Gastrocnemius medialis (tissue), 4 donors: ENCODE measurements around the gene MTREX. TPM values are rescaled to one million over a fixed set of nuclear protein-coding genes. Genes with fewer than 3 reads are reported as not detected.

Experiments
- ATAC-seq, 2 donors: fragments of 150-250 bp; one replicate each; pipeline ENCODE4 v1.9.1; 2016
- DNase-seq, 2 donors: peaks; one replicate each; pipeline ENCODE4 v3.0.0-alpha.2; 2019
- H3K27ac ChIP-seq, 4 donors: fragments of 200-600 bp; sonication (generic); 1 replicate in 1 of 4; 2 replicates in 3 of 4; pipeline ENCODE4 v1.5.1; 2016 to 2018; ENCODE audit warnings: mild to moderate bottlenecking in 2 of 4, moderate library complexity in 1 of 4
- H3K27me3 ChIP-seq, 3 donors: fragments of 200-600 bp; sonication (generic) in 2 of 3; 1 replicate in 1 of 3; 2 replicates in 2 of 3; pipeline versions ENCODE4 v1.5.1 to v1.6.0; 2016 to 2019; ENCODE audit warnings: mild to moderate bottlenecking in 1 of 3, moderate library complexity in 1 of 3
- H3K36me3 ChIP-seq, 2 donors: fragments of 200-600 bp; sonication (generic) in 1 of 2; one replicate each; pipeline ENCODE4 v1.5.1; 2017 to 2018
- H3K4me1 ChIP-seq, 2 donors: fragments of 200-600 bp; sonication (generic) in 1 of 2; one replicate each; pipeline ENCODE4 v1.5.1; 2016 to 2017; ENCODE audit warnings: mild to moderate bottlenecking in 2 of 2
- H3K4me3 ChIP-seq, 4 donors: fragments of 200-600 bp; sonication (generic) in 3 of 4; 1 replicate in 1 of 4; 2 replicates in 3 of 4; pipeline ENCODE4 v1.5.1; 2016 to 2019; ENCODE audit warnings: mild to moderate bottlenecking in 2 of 4
- H3K9me3 ChIP-seq, 3 donors: fragments of 200-600 bp; sonication (generic) in 2 of 3; 1 replicate in 1 of 3; 2 replicates in 2 of 3; pipeline ENCODE4 v1.5.1; 2016 to 2019
- POLR2A ChIP-seq, 2 donors: fragments of 450-650 bp; IDR thresholded peaks; one replicate each; pipeline ENCODE4 v1.6.1; 2017; ENCODE audit warnings: antibody characterized with exemption in 2 of 2, mild to moderate bottlenecking in 2 of 2, moderate library complexity in 2 of 2
- in situ Hi-C, 4 donors: fragments of 200-750 bp; cut with MboI; loops; one replicate each; pipeline versions ENCODE4 v1.15.0 to v1.8.0; 2017; ENCODE audit warnings: low sequenced_read_pairs in 4 of 4
- intact Hi-C: fragments of 100-400 bp; cut with DNase I; formaldehyde crosslinking; loops from one replicate; pipeline ENCODE4 v1.15.1; 2023; ENCODE audit warnings: low total_unique reads
- total RNA-seq, 4 donors: library from RNA; depleted of rRNA; stranded (reverse); fragments of >200 nt; gene quantifications; one replicate each; pipeline versions ENCODE4 v1.1.0 to v1.2.3, GENCODE V29; 2016
- TF ChIP-seq, protein P1 (sequence below), 5 experiments: fragments of 450-650 bp in 3 of 5; fragments of 200-600 bp in 2 of 5; sonication (generic) in 2 of 5; IDR thresholded peaks in 4 of 5; conservative IDR thresholded peaks in 1 of 5; 1 replicate in 4 of 5; 2 replicates in 1 of 5; pipeline ENCODE4 v1.5.1; 2016 to 2019; ENCODE audit warnings: antibody characterized with exemption in 5 of 5, mild to moderate bottlenecking in 3 of 5, moderate library complexity in 3 of 5

MTREX gene
- total RNA-seq, 4 donors from 2014 or later: 92.4 to 124 (median 109) TPM

DNA sequence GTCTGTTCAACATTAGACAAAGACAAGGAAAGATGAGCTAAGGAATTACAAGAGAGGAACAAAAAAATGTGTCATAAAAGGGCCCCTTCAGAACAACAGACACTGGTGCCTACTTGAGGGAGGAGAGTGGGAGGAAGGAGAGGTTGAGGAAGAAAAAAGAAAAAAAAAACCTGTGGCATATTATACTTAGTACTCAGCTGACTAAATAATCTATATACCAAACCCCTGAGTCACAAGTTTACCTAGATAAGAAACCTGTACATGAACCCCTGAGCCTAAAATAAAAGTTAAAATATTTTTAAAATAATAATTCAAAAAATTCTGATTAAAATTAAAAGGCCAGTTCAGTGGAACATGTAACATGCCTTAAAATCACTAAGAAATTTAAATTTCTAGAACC, 107.3 kb downstream of the MTREX start:
- TF ChIP-seq, protein P1, sequence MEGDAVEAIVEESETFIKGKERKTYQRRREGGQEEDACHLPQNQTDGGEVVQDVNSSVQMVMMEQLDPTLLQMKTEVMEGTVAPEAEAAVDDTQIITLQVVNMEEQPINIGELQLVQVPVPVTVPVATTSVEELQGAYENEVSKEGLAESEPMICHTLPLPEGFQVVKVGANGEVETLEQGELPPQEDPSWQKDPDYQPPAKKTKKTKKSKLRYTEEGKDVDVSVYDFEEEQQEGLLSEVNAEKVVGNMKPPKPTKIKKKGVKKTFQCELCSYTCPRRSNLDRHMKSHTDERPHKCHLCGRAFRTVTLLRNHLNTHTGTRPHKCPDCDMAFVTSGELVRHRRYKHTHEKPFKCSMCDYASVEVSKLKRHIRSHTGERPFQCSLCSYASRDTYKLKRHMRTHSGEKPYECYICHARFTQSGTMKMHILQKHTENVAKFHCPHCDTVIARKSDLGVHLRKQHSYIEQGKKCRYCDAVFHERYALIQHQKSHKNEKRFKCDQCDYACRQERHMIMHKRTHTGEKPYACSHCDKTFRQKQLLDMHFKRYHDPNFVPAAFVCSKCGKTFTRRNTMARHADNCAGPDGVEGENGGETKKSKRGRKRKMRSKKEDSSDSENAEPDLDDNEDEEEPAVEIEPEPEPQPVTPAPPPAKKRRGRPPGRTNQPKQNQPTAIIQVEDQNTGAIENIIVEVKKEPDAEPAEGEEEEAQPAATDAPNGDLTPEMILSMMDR (IDR thresholded peaks at IDR 0.05 in 4 of 5, conservative IDR thresholded peaks at IDR 0.05 in 1 of 5): no peak
- no peak for TF ChIP-seq POLR2A (IDR thresholded peaks at IDR 0.05)
- peak overlapping the region in 1 of 4 donors; percentile 3 for H3K27ac ChIP-seq
- H3K4me1 ChIP-seq: peaks cover 27 to 29% of the 10 kb centered on the region in 2 donors
- no peak overlapping the region for H3K4me3 ChIP-seq
- intact Hi-C loops: no loop called here
- in situ Hi-C loops: no loop called here
- peaks cover 0 to 23% of the 10 kb centered on the region in 2 donors for H3K36me3 ChIP-seq
- H3K27me3 ChIP-seq: no peaks in the 10 kb centered on the region
- no peak for DNase-seq
- ATAC-seq: no peak
- no peaks in the 10 kb centered on the region for H3K9me3 ChIP-seq

DNA sequence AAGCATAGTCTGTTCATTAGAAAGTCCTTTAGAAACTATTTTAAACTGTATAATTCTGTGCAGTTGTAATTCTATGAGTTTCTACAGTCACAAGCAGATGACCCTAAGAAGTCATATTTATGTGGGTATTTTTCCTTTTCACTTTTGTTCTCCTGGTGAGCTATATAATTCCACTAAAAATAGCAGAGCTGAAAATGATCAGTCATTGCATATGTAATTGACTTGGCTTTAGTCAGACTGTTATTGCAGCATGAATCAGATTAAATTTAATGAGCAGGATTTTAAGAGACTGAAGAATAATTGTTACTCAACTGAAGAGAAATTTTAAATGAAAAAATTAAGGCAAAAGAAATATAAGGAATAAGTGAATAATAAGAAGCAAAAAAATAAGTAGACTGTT, 108.5 kb downstream of the MTREX start:
- Histone ChIP-seq H3K27ac (peak overlapping the region in 2 of 4 donors; percentile 6 to 11), H3K36me3 (peaks cover 0 to 10% of the 10 kb centered on the region in 2 donors), H3K9me3 (no peaks in the 10 kb centered on the region), H3K4me3 (no peak overlapping the region), H3K27me3 (no peaks in the 10 kb centered on the region), H3K4me1 (peaks cover 33 to 39% of the 10 kb centered on the region in 2 donors)
- in situ Hi-C loops (no loop called here), intact Hi-C loops (no loop called here)
- TF ChIP-seq, protein P1 (IDR thresholded peaks at IDR 0.05 in 4 of 5, conservative IDR thresholded peaks at IDR 0.05 in 1 of 5): no peak
- no peak for TF ChIP-seq POLR2A (IDR thresholded peaks at IDR 0.05)
- DNase-seq: no peak
- ATAC-seq: no peak

- intact Hi-C loops: no loop called here
- no peak for TF ChIP-seq POLR2A (IDR thresholded peaks at IDR 0.05)
- TF ChIP-seq, protein P1 (IDR thresholded peaks at IDR 0.05 in 4 of 5, conservative IDR thresholded peaks at IDR 0.05 in 1 of 5): no peak
- no peak for DNase-seq
Measured at GRCh38 chr5:55418994-55419968, 111.5 kb downstream of the MTREX start.

DNA sequence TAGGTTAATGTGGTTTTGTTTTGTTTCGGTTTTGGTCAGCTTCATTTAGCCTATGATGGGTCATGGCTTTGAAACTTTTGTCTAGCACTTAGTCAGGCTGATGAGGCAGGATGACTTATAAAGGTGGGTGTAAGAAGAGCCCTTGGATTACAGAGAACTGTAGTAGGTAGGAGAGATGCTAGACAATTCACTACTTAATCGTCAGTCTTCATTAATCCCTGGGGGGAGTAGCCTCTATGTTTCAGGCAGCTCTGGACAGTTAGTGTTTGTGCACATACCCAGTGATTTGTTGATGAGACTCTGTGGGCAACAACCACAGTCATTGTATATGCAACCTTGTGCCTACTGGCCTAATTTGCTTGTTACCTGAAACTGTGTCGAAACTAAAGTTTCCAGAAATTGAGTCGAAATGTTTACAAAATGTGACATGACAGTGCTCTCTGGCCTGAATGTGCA, 113.3 kb downstream of the MTREX start:
- intact Hi-C loops: loop anchor here (10.0 kb wide), 1 partner anchor 574 kb away; the partner anchor contains the start of gene IL6ST
- ATAC-seq: no peak
- no peak for DNase-seq
- TF ChIP-seq, protein P1 (IDR thresholded peaks at IDR 0.05 in 4 of 5, conservative IDR thresholded peaks at IDR 0.05 in 1 of 5): no peak
- no peak for TF ChIP-seq POLR2A (IDR thresholded peaks at IDR 0.05)
- Histone ChIP-seq H3K27me3 (no peaks in the 10 kb centered on the region), H3K4me3 (no peak overlapping the region), H3K27ac (peak overlapping the region; percentile 1 to 53 (median 30)), H3K9me3 (no peaks in the 10 kb centered on the region), H3K4me1 (peaks cover 33 to 54% of the 10 kb centered on the region in 2 donors), H3K36me3 (peaks cover 0 to 28% of the 10 kb centered on the region in 2 donors)
- in situ Hi-C loops: no loop called here

More at GRCh38 chr5:55418994-55419968, 111.5 kb downstream of the MTREX start:
- no peaks in the 10 kb centered on the region for H3K9me3 ChIP-seq
- H3K4me1 ChIP-seq: peaks cover 33 to 50% of the 10 kb centered on the region in 2 donors
- H3K36me3 ChIP-seq: peaks cover 0 to 20% of the 10 kb centered on the region in 2 donors
- in situ Hi-C loops: no loop called here
- H3K4me3 ChIP-seq: no peak overlapping the region
- H3K27me3 ChIP-seq: no peaks in the 10 kb centered on the region
- ATAC-seq: peak in 1 of 2 donors; percentile 35
- H3K27ac ChIP-seq: peak overlapping the region; percentile 14 to 53 (median 34)
